DND-41 (cell line): ENCODE measurements around the gene EIF6.

ENCODE experiments used
- ATAC-seq: fragments of 200-7000 bp; cut with Tn5 transposase; 3 replicates; pipeline ENCODE4 v1.9.1; 2021; ENCODE audit warnings: low read depth; ENCODE audit not compliant: insufficient read depth
- DNase-seq: peaks from one replicate; pipeline ENCODE4 v3.0.0-alpha.2; 2020
- H2AFZ ChIP-seq: 2 replicates; pipeline ENCODE4 v1.6.0; 2012; ENCODE audit warnings: low read depth, low read length
- H3K27ac ChIP-seq: 2 replicates; pipeline ENCODE4 v1.5.1; 2012; ENCODE audit warnings: low read length, inconsistent platforms
- H3K27me3 ChIP-seq: fragments of 200-600 bp; sonication (generic); 2 replicates; pipeline ENCODE4 v1.6.0; 2012; ENCODE audit warnings: low read length, mild to moderate bottlenecking, inconsistent platforms; ENCODE audit not compliant: insufficient read depth, poor library complexity
- H3K36me3 ChIP-seq: 2 replicates; pipeline ENCODE4 v1.5.1; 2012; ENCODE audit warnings: low read length, inconsistent platforms; ENCODE audit not compliant: insufficient read depth
- H3K4me1 ChIP-seq: 2 replicates; pipeline ENCODE4 v1.5.1; 2012; ENCODE audit warnings: mild to moderate bottlenecking, low read length; ENCODE audit not compliant: insufficient read depth
- H3K4me2 ChIP-seq: 2 replicates; pipeline ENCODE4 v1.6.0; 2012; ENCODE audit warnings: mild to moderate bottlenecking, moderate library complexity, low read length, inconsistent platforms; ENCODE audit not compliant: insufficient read depth
- H3K4me3 ChIP-seq, 2 experiments: fragments of 200-600 bp in 1 of 2; shearing (Covaris generic) in 1 of 2; 2 replicates each; pipeline ENCODE4 v1.5.1; 2012 to 2016; ENCODE audit warnings: inconsistent platforms in 2 of 2, low read length in 2 of 2, mild to moderate bottlenecking in 2 of 2, low read depth in 1 of 2, moderate library complexity in 1 of 2
- H3K79me2 ChIP-seq: 2 replicates; pipeline ENCODE4 v1.6.0; 2012; ENCODE audit warnings: low read length, inconsistent platforms; ENCODE audit not compliant: insufficient read depth
- H3K9ac ChIP-seq: 2 replicates; pipeline ENCODE4 v1.6.0; 2012; ENCODE audit warnings: low read depth, mild to moderate bottlenecking, inconsistent platforms, low read length, moderate library complexity
- H3K9me3 ChIP-seq: 2 replicates; pipeline ENCODE4 v1.5.1; 2012; ENCODE audit warnings: low read length, moderate library complexity, mild to moderate bottlenecking, inconsistent platforms; ENCODE audit not compliant: insufficient read depth, severe bottlenecking
- H4K20me1 ChIP-seq: 2 replicates; pipeline ENCODE4 v1.6.0; 2012; ENCODE audit warnings: low read length; ENCODE audit not compliant: insufficient read depth
- CTCF ChIP-seq: IDR thresholded peaks from 2 replicates; pipeline ENCODE4 v1.5.1; 2012; ENCODE audit warnings: borderline replicate concordance, low read length, moderate library complexity, mild to moderate bottlenecking; ENCODE audit not compliant: poor library complexity, severe bottlenecking; ENCODE audit errors: extremely low read depth
- EZH2 ChIP-seq: IDR thresholded peaks from 3 replicates; pipeline ENCODE4 v1.6.1; 2012; ENCODE audit warnings: borderline replicate concordance, low read depth, mild to moderate bottlenecking, moderate library complexity, low read length, inconsistent platforms; ENCODE audit not compliant: severe bottlenecking

Gene EIF6

DNA sequence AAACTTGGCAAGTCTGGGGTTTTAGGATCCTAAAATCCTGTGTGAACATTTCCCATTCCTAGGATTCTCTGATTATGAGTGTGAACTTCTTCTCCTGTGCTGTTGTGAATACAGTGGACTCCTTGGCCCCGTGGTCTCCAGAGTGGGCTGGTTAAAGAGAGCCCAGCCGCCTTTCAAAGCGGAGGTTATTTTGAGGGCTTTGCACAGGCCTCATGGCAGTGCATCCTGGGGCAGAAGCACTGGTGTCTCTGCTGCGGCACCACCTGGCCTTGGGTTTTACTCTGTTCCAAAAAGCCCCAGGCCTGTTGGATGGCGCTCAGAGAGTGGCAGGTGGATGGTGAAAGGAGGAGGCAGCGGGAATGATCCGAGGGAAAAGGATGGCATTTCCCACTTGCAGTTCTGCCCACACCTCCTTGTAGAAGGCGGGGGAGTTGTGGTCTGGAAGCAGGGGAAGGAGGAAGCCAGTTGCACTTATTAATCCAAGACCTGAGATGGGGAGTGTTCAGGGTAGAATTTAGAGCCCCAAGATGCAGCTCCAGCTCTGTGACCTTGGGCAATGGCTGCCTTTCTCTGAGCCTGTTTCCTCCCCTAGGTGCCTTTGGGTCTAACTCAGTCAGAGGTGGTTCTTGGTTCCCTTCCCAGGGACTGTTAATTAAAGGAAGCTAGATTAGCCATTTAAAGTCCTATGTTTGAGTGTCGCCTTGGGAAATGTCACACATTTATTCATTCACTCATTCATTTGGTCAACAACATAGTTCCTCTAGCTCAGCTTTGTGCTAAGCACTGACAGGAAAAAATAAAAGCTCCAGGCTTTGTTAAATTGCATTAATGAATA is 35.7 kb downstream of the EIF6 start:
- Histone ChIP-seq H3K79me2 (no peaks in the 10 kb centered on the region), H3K27ac (no peak overlapping the region), H3K9me3 (no peaks in the 10 kb centered on the region), H4K20me1 (no peaks in the 10 kb centered on the region), H3K4me1 (peaks cover 9% of the 10 kb centered on the region; the same call in 1 of the 2 replicates), H3K4me2 (no peak overlapping the region), H3K9ac (no peak overlapping the region), H3K27me3 (no peaks in the 10 kb centered on the region), H3K4me3 (no peak overlapping the region), H2AFZ (no peak overlapping the region), H3K36me3 (no peaks in the 10 kb centered on the region)
- DNase-seq = no peak
- no peak for ATAC-seq
- TF ChIP-seq EZH2 (no peak), CTCF (no peak)

GRCh38 chr20:35246723-35247122 is 37.8 kb downstream of the EIF6 start:
- Histone ChIP-seq H3K9me3 (no peaks in the 10 kb centered on the region), H3K36me3 (no peaks in the 10 kb centered on the region)
- TF ChIP-seq EZH2 = no peak

DNA sequence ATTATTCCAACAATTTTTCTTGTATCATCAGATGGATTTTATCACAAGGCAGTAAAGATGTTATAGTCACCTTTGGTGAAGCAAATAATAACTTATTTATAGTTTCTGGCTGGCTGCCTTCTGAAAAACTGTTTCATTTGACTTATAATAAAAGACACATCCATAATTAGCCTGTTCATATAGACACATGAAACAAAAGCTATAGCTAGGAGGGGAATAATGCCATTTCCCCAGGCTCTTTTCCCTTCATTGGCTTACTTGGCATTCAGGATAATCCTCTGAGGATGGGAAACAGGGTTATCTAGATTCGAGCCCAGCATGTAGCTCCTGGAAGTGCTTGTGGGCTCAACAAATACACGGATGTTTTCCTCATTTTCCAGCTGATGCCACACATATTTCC is 40.6 kb downstream of the EIF6 start:
- Histone ChIP-seq H4K20me1 (no peaks in the 10 kb centered on the region), H2AFZ (no peak overlapping the region), H3K27me3 (peaks cover 8% of the 10 kb centered on the region), H3K9ac (no peak overlapping the region), H3K27ac (no peak overlapping the region), H3K36me3 (no peaks in the 10 kb centered on the region), H3K79me2 (no peaks in the 10 kb centered on the region), H3K4me3 (no peak overlapping the region), H3K9me3 (no peaks in the 10 kb centered on the region), H3K4me1 (no peaks in the 10 kb centered on the region), H3K4me2 (no peak overlapping the region)
- ATAC-seq = no peak
- DNase-seq = no peak
- no peak for TF ChIP-seq CTCF
- TF ChIP-seq EZH2 = no peak

More at GRCh38 chr20:35246723-35247122, 37.8 kb downstream of the EIF6 start:
- no peak overlapping the region for H3K27ac ChIP-seq
- H3K4me1 ChIP-seq = 0 out of 2 replicates have a peak, but pooled peaks cover under 1% of the 10 kb centered on the region
- ATAC-seq (no peak), DNase-seq (no peak)
- no peaks in the 10 kb centered on the region for H3K79me2 ChIP-seq
- no peak overlapping the region for H3K4me2 ChIP-seq
- H2AFZ ChIP-seq = no peak overlapping the region
- H4K20me1 ChIP-seq = no peaks in the 10 kb centered on the region
- H3K4me3 ChIP-seq = no peak overlapping the region
- H3K27me3 ChIP-seq = peaks cover 4% of the 10 kb centered on the region
- H3K9ac ChIP-seq = no peak overlapping the region

- no peak overlapping the region for H3K4me3 ChIP-seq
These were observed 41.3 kb downstream of the EIF6 start for GRCh38 chr20:35243317-35243716.

More at GRCh38 chr20:35243317-35243716, 41.3 kb downstream of the EIF6 start:
- Histone ChIP-seq H3K4me2 (no peak overlapping the region), H2AFZ (no peak overlapping the region), H3K79me2 (no peaks in the 10 kb centered on the region), H3K36me3 (no peaks in the 10 kb centered on the region), H3K27ac (no peak overlapping the region), H3K4me1 (no peaks in the 10 kb centered on the region), H3K9ac (no peak overlapping the region), H3K27me3 (peaks cover 11% of the 10 kb centered on the region), H3K9me3 (no peaks in the 10 kb centered on the region), H4K20me1 (no peaks in the 10 kb centered on the region)
- TF ChIP-seq EZH2 (no peak), CTCF (no peak)
- DNase-seq (no peak), ATAC-seq (no peak)
